ENCODE measurements around the gene RGS4. TPM values are rescaled to one million over a fixed set of nuclear protein-coding genes. Genes with fewer than 3 reads are reported as not detected.

Gene RGS4
- total and polyA plus RNA-seq, 2 donors (not counting 1 experiment from before 2014, with no cell fraction given), result not detected

DNA sequence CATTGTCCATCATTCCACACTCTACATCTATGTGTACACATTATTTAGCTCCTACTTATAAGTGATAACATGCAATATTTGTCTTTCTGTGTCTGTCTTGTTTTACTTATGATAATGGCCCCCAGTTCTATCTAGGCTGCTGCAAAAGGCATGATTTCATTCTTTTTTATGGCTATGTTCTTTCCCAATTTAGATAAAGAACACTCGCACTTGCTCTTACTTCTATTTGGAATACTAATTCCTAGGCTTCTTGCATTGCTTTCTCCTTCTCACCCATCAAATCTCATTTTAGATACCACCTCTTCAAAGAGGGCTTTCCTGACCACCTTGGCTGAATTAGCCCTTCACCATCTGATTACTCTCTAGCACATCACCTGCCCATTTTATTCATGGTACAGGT, 3.0 kb upstream of the RGS4 start:
- Histone ChIP-seq H3K9ac (ENCODE audit: low read length) (no peak overlapping the region), H4K20me1 (ENCODE audit: control insufficient read depth, insufficient read depth, low read length, poor library complexity, severe bottlenecking) (no peaks in the 10 kb centered on the region), H3K36me3 (replicated peaks in 1 of 2; ENCODE audit: control extremely low read depth in 1 of 2, control insufficient read depth in 1 of 2, extremely low read depth in 1 of 2, insufficient read depth in 2 of 2, low read length in 1 of 2) (no peaks in the 10 kb centered on the region), H3K9me3 (ENCODE audit: control extremely low read depth in 1 of 3, control insufficient read depth in 2 of 3, insufficient read depth in 1 of 3, low read length in 2 of 3) (no peaks in the 10 kb centered on the region), H2AFZ (ENCODE audit: insufficient read depth, low read depth, low read length, poor library complexity, severe bottlenecking) (no peak overlapping the region), H3K79me2 (ENCODE audit: control insufficient read depth, insufficient read depth, low read length) (no peaks in the 10 kb centered on the region), H3K4me1 (ENCODE audit: control insufficient read depth in 2 of 2, insufficient read depth in 2 of 2, low read length in 2 of 2) (no peaks in the 10 kb centered on the region), H3K4me3 (ENCODE audit: control extremely low read depth in 1 of 5, extremely low read depth in 1 of 5, insufficient read depth in 1 of 5, low read depth in 2 of 5, low read length in 4 of 5) (no peak overlapping the region), H3K27ac (ENCODE audit: low read length in 2 of 2) (no peak overlapping the region), H3K27me3 (replicated peaks in 1 of 4; ENCODE audit: control extremely low read depth in 1 of 4, control insufficient read depth in 3 of 4, insufficient read depth in 4 of 4, low read length in 3 of 4) (peaks cover 0 to 20% (median 15%) of the 10 kb centered on the region in 4 experiments), H3K4me2 (replicated peaks; ENCODE audit: low read depth, low read length, poor library complexity, severe bottlenecking) (no peak overlapping the region)
- TF ChIP-seq EZH2 (IDR thresholded peaks at IDR 0.05; ENCODE audit: borderline replicate concordance, insufficient read depth, low read depth, low read length, poor library complexity, severe bottlenecking), result no peak
- TF ChIP-seq, protein P1, sequence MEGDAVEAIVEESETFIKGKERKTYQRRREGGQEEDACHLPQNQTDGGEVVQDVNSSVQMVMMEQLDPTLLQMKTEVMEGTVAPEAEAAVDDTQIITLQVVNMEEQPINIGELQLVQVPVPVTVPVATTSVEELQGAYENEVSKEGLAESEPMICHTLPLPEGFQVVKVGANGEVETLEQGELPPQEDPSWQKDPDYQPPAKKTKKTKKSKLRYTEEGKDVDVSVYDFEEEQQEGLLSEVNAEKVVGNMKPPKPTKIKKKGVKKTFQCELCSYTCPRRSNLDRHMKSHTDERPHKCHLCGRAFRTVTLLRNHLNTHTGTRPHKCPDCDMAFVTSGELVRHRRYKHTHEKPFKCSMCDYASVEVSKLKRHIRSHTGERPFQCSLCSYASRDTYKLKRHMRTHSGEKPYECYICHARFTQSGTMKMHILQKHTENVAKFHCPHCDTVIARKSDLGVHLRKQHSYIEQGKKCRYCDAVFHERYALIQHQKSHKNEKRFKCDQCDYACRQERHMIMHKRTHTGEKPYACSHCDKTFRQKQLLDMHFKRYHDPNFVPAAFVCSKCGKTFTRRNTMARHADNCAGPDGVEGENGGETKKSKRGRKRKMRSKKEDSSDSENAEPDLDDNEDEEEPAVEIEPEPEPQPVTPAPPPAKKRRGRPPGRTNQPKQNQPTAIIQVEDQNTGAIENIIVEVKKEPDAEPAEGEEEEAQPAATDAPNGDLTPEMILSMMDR (IDR thresholded peaks at IDR 0.05), result no peak
- intact Hi-C loops (cut with micrococcal nuclease), result no loop called here
- ATAC-seq (ENCODE audit: low read depth) (no peak), DNase-seq (no peak)
- Mint-ChIP-seq H3K27me3 (peaks cover 37% of the 10 kb centered on the region), H3K4me1 (no peaks in the 10 kb centered on the region), H3K4me3 (no peak overlapping the region), H3K27ac (no peak overlapping the region), H3K9me3 (ENCODE audit: insufficient read depth) (no peaks in the 10 kb centered on the region)
- POLR2A ChIA-PET, result no interaction called here
- CTCF ChIA-PET, result no interaction called here
- WGBS (ENCODE audit: insufficient coverage), result 100% methylated on average over 1 of the region's 1 CpG

DNA sequence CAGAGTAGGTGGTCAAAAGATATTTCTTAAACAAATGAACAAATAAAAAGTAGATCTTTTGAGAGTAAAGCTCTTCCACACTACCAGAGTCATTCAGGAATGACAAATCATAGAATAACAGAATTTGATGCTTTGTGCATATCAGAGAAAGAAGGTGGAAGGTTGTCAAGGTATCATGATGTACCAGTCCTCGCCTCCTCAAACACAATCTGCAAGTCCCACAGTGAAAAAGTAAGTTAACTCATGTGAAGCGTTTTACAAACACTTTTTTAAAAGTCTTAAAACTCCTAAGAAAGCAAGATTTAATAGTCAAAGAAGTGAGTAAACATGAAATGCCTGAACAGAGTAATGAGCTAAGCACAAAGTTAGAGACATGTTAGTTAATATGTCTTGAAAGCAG, 2.5 kb upstream of the RGS4 start:
- no peak for ATAC-seq (ENCODE audit: low read depth)
- WGBS (ENCODE audit: insufficient coverage), result no CpG with 5 or more reads among the region's 2 CpGs
- TF ChIP-seq EZH2 (IDR thresholded peaks at IDR 0.05; ENCODE audit: borderline replicate concordance, insufficient read depth, low read depth, low read length, poor library complexity, severe bottlenecking), result no peak
- TF ChIP-seq, protein P1 (IDR thresholded peaks at IDR 0.05), result no peak

More for the DNA sequence above, 2.5 kb upstream of the RGS4 start:
- Mint-ChIP-seq H3K4me3 (no peak overlapping the region), H3K9me3 (ENCODE audit: insufficient read depth) (no peaks in the 10 kb centered on the region), H3K27ac (no peak overlapping the region), H3K27me3 (peaks cover 37% of the 10 kb centered on the region), H3K4me1 (no peaks in the 10 kb centered on the region)
- ChIA-PET POLR2A (no interaction called here), CTCF (no interaction called here)
- Histone ChIP-seq H3K4me1 (ENCODE audit: control insufficient read depth in 2 of 2, insufficient read depth in 2 of 2, low read length in 2 of 2) (no peaks in the 10 kb centered on the region), H3K9me3 (ENCODE audit: control extremely low read depth in 1 of 3, control insufficient read depth in 2 of 3, insufficient read depth in 1 of 3, low read length in 2 of 3) (no peaks in the 10 kb centered on the region), H3K27me3 (replicated peaks in 1 of 4; ENCODE audit: control extremely low read depth in 1 of 4, control insufficient read depth in 3 of 4, insufficient read depth in 4 of 4, low read length in 3 of 4) (peaks cover 0 to 20% (median 15%) of the 10 kb centered on the region in 4 experiments), H2AFZ (ENCODE audit: insufficient read depth, low read depth, low read length, poor library complexity, severe bottlenecking) (no peak overlapping the region), H3K9ac (ENCODE audit: low read length) (no peak overlapping the region), H3K4me2 (replicated peaks; ENCODE audit: low read depth, low read length, poor library complexity, severe bottlenecking) (no peak overlapping the region), H3K27ac (ENCODE audit: low read length in 2 of 2) (no peak overlapping the region), H3K36me3 (replicated peaks in 1 of 2; ENCODE audit: control extremely low read depth in 1 of 2, control insufficient read depth in 1 of 2, extremely low read depth in 1 of 2, insufficient read depth in 2 of 2, low read length in 1 of 2) (no peaks in the 10 kb centered on the region), H3K79me2 (ENCODE audit: control insufficient read depth, insufficient read depth, low read length) (no peaks in the 10 kb centered on the region), H4K20me1 (ENCODE audit: control insufficient read depth, insufficient read depth, low read length, poor library complexity, severe bottlenecking) (no peaks in the 10 kb centered on the region), H3K4me3 (ENCODE audit: control extremely low read depth in 1 of 5, extremely low read depth in 1 of 5, insufficient read depth in 1 of 5, low read depth in 2 of 5, low read length in 4 of 5) (no peak overlapping the region)
- no peak for DNase-seq
- intact Hi-C loops (cut with micrococcal nuclease), result no loop called here
